Urinary bladder (tissue), 4 donors: ENCODE data around the gene PAX5. TPM values are rescaled to one million over a fixed set of nuclear protein-coding genes. Genes with fewer than 3 reads are reported as not detected.
"Not testable (repeated sequence)": the region's sequence is repeated elsewhere in the genome, so short reads cannot be mapped to it uniquely, and the experiment has no call there.

Experiments
- DNase-seq: peaks from one replicate; pipeline ENCODE4 v3.0.0-alpha.2; 2015; ENCODE audit errors: extremely low spot score
- H3K27ac ChIP-seq: one replicate; pipeline ENCODE4 v1.5.1; 2013; ENCODE audit warnings: low read depth, mild to moderate bottlenecking, moderate library complexity
- H3K36me3 ChIP-seq: one replicate; pipeline ENCODE4 v1.6.1; 2013; ENCODE audit warnings: mild to moderate bottlenecking, moderate library complexity; ENCODE audit not compliant: insufficient read depth
- H3K4me1 ChIP-seq: one replicate; pipeline ENCODE4 v1.6.1; 2013; ENCODE audit warnings: mild to moderate bottlenecking, moderate library complexity; ENCODE audit not compliant: insufficient read depth
- H3K4me3 ChIP-seq: one replicate; pipeline ENCODE4 v1.5.1; 2013; ENCODE audit warnings: low read depth, low read length
- WGBS: extraction: QIAGEN DNeasy Blood & Tissue Kit; methylation state at CpG from one replicate; pipeline ENCODE4 v1.1.7; 2013; 5-methylcytosine and 5-hydroxymethylcytosine counted together
- polyA plus RNA-seq: library from polyadenylated mRNA; stranded (reverse); fragments of 200-250 nt; gene quantifications from one replicate; pipeline ENCODE4 v1.2.3, GENCODE V29; 2013
- total RNA-seq: library from RNA; depleted of rRNA; stranded (reverse); fragments of >200 nt; gene quantifications from one replicate; pipeline ENCODE4 v1.2.3, GENCODE V29; 2014
- donor health status: healthy with polysubstance abuse.
- donor health status: healthy.

The PAX5 gene
- total and polyA plus RNA-seq, 2 donors, result 0.03 to 0.26 TPM

GRCh38 chr9:36878986-36879982 lies 154.8 kb downstream of the PAX5 start:
- WGBS, result 68% methylated on average over 18 of the region's 18 CpGs
- no peak for DNase-seq

GRCh38 chr9:36877239-36877638 lies 156.8 kb downstream of the PAX5 start:
- 85% methylated on average over 6 of the region's 6 CpGs for WGBS
- no peaks in the 10 kb centered on the region for H3K4me1 ChIP-seq
- H3K4me3 ChIP-seq, result no peak overlapping the region
- H3K27ac ChIP-seq, result no peak overlapping the region
- H3K36me3 ChIP-seq, result no peaks in the 10 kb centered on the region
- DNase-seq, result no peak

More at GRCh38 chr9:36878986-36879982, 154.8 kb downstream of the PAX5 start:
- Histone ChIP-seq H3K4me1 (no peaks in the 10 kb centered on the region), H3K4me3 (no peak overlapping the region), H3K27ac (no peak overlapping the region), H3K36me3 (no peaks in the 10 kb centered on the region)

DNA sequence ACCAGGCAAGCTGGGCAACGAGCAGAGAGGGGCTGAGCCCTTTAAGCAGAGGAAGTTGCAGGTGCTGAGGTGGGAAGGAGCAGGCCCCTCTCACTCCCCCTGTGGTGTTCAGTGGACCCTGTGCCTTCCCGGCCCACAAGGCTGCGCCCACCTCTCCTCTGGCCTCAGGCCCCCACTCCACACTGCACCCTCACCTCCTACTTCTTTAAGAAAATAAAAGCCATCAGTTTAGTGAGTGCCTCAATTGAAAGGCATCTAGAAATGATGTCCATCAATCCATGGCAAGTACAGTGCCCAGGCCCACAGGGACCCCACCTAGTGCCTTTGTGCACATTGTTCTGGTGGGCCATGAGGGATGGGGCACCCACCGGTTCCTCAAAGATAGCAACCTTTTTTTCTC lies 158.0 kb downstream of the PAX5 start:
- 76% methylated on average over 4 of the region's 4 CpGs for WGBS
- Histone ChIP-seq H3K4me3 (no peak overlapping the region), H3K36me3 (no peaks in the 10 kb centered on the region), H3K4me1 (no peaks in the 10 kb centered on the region), H3K27ac (no peak overlapping the region)
- DNase-seq, result no peak

DNA sequence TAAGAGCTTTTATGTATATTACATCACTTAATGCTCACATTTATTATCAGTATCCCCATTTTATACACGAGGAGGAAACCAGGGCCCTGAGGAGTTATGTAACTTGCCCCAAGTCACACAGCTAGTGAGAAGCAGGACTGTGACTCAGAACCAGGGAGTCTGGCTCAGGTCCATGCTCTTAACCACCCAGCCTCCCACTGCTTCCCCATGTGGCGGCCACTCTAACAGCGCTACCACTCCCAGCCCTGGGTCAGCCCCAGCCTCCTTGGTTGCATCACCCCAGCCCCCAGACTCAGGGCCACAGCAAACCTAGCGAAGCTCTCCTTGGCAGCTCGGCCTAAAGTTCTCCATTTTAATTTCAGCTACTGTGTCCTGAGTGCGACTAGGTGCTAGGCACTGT lies 159.1 kb downstream of the PAX5 start:
- Histone ChIP-seq H3K4me3 (no peak overlapping the region), H3K36me3 (no peaks in the 10 kb centered on the region), H3K27ac (no peak overlapping the region), H3K4me1 (no peaks in the 10 kb centered on the region)
- DNase-seq, result no peak
- 85% methylated on average over 6 of the region's 6 CpGs for WGBS

- Histone ChIP-seq H3K4me3 (no peak overlapping the region), H3K36me3 (no peaks in the 10 kb centered on the region), H3K27ac (no peak overlapping the region), H3K4me1 (no peaks in the 10 kb centered on the region)
- DNase-seq, result no peak
- WGBS, result 83% methylated on average over 3 of the region's 3 CpGs
Measured at GRCh38 chr9:36874261-36874660, 159.8 kb downstream of the PAX5 start.

- 48% methylated on average over 8 of the region's 8 CpGs for WGBS
- Histone ChIP-seq H3K27ac (no peak overlapping the region), H3K4me3 (no peak overlapping the region), H3K36me3 (no peaks in the 10 kb centered on the region), H3K4me1 (no peaks in the 10 kb centered on the region)
- DNase-seq, result no peak
Measured at GRCh38 chr9:36873247-36873875, 160.7 kb downstream of the PAX5 start.

DNA sequence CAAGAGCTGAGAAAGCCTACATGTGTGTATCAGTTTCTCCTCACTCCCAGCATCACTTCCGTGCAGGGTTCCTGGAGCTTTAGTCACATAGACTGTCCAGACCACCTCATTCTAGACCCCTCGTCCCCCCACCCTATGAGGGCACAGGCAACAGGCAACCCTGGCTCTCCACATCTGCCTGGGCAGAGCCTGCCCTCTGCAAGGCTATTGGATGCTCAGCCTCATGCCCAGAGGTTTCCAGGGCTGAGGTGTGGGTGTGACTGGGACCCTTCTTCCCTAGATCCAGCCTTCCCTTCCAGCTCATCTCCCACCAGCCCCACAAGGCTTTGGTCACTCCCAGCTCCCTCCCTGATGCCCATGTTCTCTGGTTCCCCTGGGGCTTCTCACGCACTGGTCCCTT lies 161.4 kb downstream of the PAX5 start:
- DNase-seq, result no peak
- no peaks in the 10 kb centered on the region for H3K4me1 ChIP-seq
- H3K4me3 ChIP-seq, result no peak overlapping the region
- WGBS, result 55% methylated on average over 3 of the region's 3 CpGs
- H3K27ac ChIP-seq, result no peak overlapping the region
- H3K36me3 ChIP-seq, result no peaks in the 10 kb centered on the region

GRCh38 chr9:36871606-36872005 lies 162.5 kb downstream of the PAX5 start:
- H3K27ac ChIP-seq, result no peak overlapping the region
- no peaks in the 10 kb centered on the region for H3K4me1 ChIP-seq
- no peaks in the 10 kb centered on the region for H3K36me3 ChIP-seq
- no peak for DNase-seq
- WGBS, result 76% methylated on average over 2 of the region's 2 CpGs
- no peak overlapping the region for H3K4me3 ChIP-seq

- no peaks in the 10 kb centered on the region for H3K36me3 ChIP-seq
- H3K27ac ChIP-seq, result no peak overlapping the region
- DNase-seq, result no peak
- H3K4me3 ChIP-seq, result no peak overlapping the region
- no peaks in the 10 kb centered on the region for H3K4me1 ChIP-seq
- WGBS, result 48% methylated on average over 7 of the region's 7 CpGs
Measured at GRCh38 chr9:36870960-36871359, 163.1 kb downstream of the PAX5 start.

DNA sequence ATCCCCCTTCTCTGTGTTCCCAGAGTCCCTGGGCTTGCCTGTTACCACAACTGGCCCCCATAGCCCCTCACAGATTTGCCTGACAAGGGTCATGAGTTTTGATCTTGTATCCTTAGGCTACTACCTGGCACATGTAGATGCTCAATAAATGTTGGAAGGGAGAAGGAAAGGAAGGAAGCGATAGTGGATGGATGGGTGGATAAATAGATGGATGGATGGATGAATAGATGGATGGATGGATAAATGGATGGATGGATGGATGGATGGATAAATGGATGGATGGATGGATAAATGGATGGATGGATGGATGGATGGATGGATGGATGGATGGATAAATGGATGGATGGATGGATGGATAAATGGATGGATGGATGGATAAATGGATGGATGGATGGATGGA lies 164.5 kb downstream of the PAX5 start:
- not testable (repeated sequence) for DNase-seq, H3K36me3 ChIP-seq, H3K4me1 ChIP-seq, H3K27ac ChIP-seq, H3K4me3 ChIP-seq
- WGBS, result 98% methylated on average over 1 of the region's 1 CpG

- Histone ChIP-seq H3K4me1 (no peaks in the 10 kb centered on the region), H3K27ac (no peak overlapping the region), H3K36me3 (no peaks in the 10 kb centered on the region), H3K4me3 (no peak overlapping the region)
- WGBS, result 66% methylated on average over 11 of the region's 11 CpGs
- DNase-seq, result no peak
Measured at GRCh38 chr9:36868586-36869282, 165.3 kb downstream of the PAX5 start.

- 67% methylated on average over 22 of the region's 22 CpGs for WGBS
- DNase-seq, result no peak
- Histone ChIP-seq H3K4me3 (no peak overlapping the region), H3K4me1 (no peaks in the 10 kb centered on the region), H3K27ac (no peak overlapping the region), H3K36me3 (no peaks in the 10 kb centered on the region)
Measured at GRCh38 chr9:36867672-36868471, 166.2 kb downstream of the PAX5 start.

DNA sequence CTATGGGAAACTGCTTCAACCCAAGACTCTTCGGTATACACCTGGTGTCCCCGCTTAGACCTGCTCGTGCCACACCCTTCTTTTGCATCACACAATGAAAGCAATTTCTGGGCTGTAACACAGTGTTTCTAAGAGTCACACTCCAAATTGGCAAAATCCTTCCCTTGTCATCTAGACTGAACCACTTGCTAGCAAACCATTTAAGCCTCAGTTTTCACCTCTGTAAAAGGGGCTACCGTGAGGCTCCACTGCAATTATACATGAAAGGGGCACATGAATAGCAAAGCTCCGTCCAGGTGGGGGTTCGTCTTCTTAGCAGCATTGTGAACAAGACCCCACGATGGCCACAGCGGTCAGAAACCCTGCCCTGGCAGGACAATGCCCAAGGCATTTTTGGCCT lies 166.8 kb downstream of the PAX5 start:
- WGBS, result 90% methylated on average over 8 of the region's 8 CpGs
- H3K27ac ChIP-seq, result no peak overlapping the region
- H3K4me1 ChIP-seq, result no peaks in the 10 kb centered on the region
- H3K36me3 ChIP-seq, result no peaks in the 10 kb centered on the region
- H3K4me3 ChIP-seq, result no peak overlapping the region
- DNase-seq, result no peak
